Spleen (tissue), 11 donors: ENCODE data around the gene EP400. TPM values are rescaled to one million over a fixed set of nuclear protein-coding genes. Genes with fewer than 3 reads are reported as not detected.

Source experiments
- DNase-seq: peaks from one replicate; pipeline ENCODE4 v3.0.0-alpha.2; 2020
- H3K27ac ChIP-seq, 8 donors: fragments of 200-600 bp; sonication (generic) in 7 of 8; 1 replicate in 4 of 8; 2 replicates in 4 of 8; pipeline versions ENCODE4 v1.5.0 to v1.8.0; 2016 to 2021; ENCODE audit warnings: inconsistent platforms in 4 of 8, mild to moderate bottlenecking in 4 of 8, moderate library complexity in 1 of 8
- H3K27me3 ChIP-seq, 7 donors: fragments of 200-600 bp; sonication (generic) in 6 of 7; replicated peaks in 1 of 7; 1 replicate in 4 of 7; 2 replicates in 3 of 7; pipeline versions ENCODE4 v1.5.0 to v1.8.0; 2016 to 2021; ENCODE audit warnings: inconsistent platforms in 3 of 7, mild to moderate bottlenecking in 1 of 7
- H3K36me3 ChIP-seq, 6 donors: fragments of 200-600 bp; sonication (generic) in 5 of 6; 1 replicate in 4 of 6; 2 replicates in 2 of 6; pipeline versions ENCODE4 v1.5.0 to v1.8.0; 2016 to 2021; ENCODE audit warnings: inconsistent platforms in 2 of 6
- H3K4me1 ChIP-seq, 6 donors: fragments of 200-600 bp; sonication (generic) in 5 of 6; 1 replicate in 3 of 6; 2 replicates in 3 of 6; pipeline versions ENCODE4 v1.5.0 to v1.8.0; 2016 to 2021; ENCODE audit warnings: inconsistent platforms in 3 of 6
- H3K4me3 ChIP-seq, 8 donors: fragments of 200-600 bp; sonication (generic) in 7 of 8; 1 replicate in 4 of 8; 2 replicates in 4 of 8; pipeline versions ENCODE4 v1.5.0 to v1.8.0; 2016 to 2021; ENCODE audit warnings: inconsistent platforms in 4 of 8, mild to moderate bottlenecking in 4 of 8, moderate library complexity in 2 of 8
- H3K9me3 ChIP-seq, 8 donors: fragments of 200-600 bp; sonication (generic) in 7 of 8; 1 replicate in 4 of 8; 2 replicates in 4 of 8; pipeline versions ENCODE4 v1.5.0 to v1.8.0; 2016 to 2021; ENCODE audit warnings: inconsistent platforms in 4 of 8
- POLR2A ChIP-seq, 3 donors: fragments of 450-650 bp; IDR thresholded peaks; one replicate each; pipeline ENCODE4 v1.5.1; 2017; ENCODE audit warnings: antibody characterized with exemption in 3 of 3, mild to moderate bottlenecking in 1 of 3
- POLR2AphosphoS5 ChIP-seq, 3 donors: sonication (generic); formaldehyde crosslinking; IDR thresholded peaks; one replicate each; pipeline ENCODE4 v1.5.1; 2017; ENCODE audit warnings: antibody characterized with exemption in 3 of 3
- WGBS, 5 donors: extraction: QIAGEN DNeasy Blood & Tissue Kit in 3 of 5; methylation state at CpG; one replicate each; pipeline versions ENCODE4 v1.1.5 to v1.1.7; 2013 to 2018; 5-methylcytosine and 5-hydroxymethylcytosine counted together
- intact Hi-C: fragments of 100-400 bp; cut with DNase I; formaldehyde crosslinking; loops from one replicate; pipeline ENCODE4 v1.15.0; 2023; ENCODE audit warnings: low total_unique reads
- polyA plus RNA-seq, 3 donors: library from polyadenylated mRNA; stranded (reverse); fragments of 200-250 nt; gene quantifications; one replicate each; pipeline ENCODE4 v1.2.1, GENCODE V29; 2013
- total RNA-seq, 7 donors: library from RNA; depleted of rRNA in 3 of 7; stranded (reverse); fragments of >200 nt in 3 of 7; fragmentation: NEBNext Ultra II Directional in 4 of 7; extraction: Animal tissue kit (Norgen Biotek cat#: 25700) in 4 of 7; gene quantifications; one replicate each; pipeline versions ENCODE4 v1.1.0 to v1.2.1, GENCODE V29; 2016 to 2021
- TF ChIP-seq, protein P1 (sequence below), 11 experiments: fragments of 200-600 bp in 7 of 11; fragments of 450-650 bp in 4 of 11; sonication (generic) in 4 of 11; IDR thresholded peaks in 8 of 11; conservative IDR thresholded peaks in 3 of 11; 1 replicate in 7 of 11; 2 replicates in 4 of 11; pipeline versions ENCODE4 v1.4.0 to v1.8.0; 2016 to 2021; ENCODE audit warnings: antibody characterized with exemption in 11 of 11, inconsistent platforms in 4 of 11, mild to moderate bottlenecking in 1 of 11
- donor health status: healthy with polysubstance abuse.
- donor health status: DM: no; HTN: no; CAD: no; lungs with moderate emphysema.
- donor health status: DM: no; HTN: no; CAD: no.
- donor health status: Bipolar disorder and iron deficiency.
- donor health status: healthy.
- donor health status: DM: no; HTN: no; CAD: no.
- donor health status: DM: yes; HTN: yes; CAD: no.

The EP400 gene
- total and polyA plus RNA-seq, 10 donors = 11.8 to 70.2 (median 45.6) TPM

DNA sequence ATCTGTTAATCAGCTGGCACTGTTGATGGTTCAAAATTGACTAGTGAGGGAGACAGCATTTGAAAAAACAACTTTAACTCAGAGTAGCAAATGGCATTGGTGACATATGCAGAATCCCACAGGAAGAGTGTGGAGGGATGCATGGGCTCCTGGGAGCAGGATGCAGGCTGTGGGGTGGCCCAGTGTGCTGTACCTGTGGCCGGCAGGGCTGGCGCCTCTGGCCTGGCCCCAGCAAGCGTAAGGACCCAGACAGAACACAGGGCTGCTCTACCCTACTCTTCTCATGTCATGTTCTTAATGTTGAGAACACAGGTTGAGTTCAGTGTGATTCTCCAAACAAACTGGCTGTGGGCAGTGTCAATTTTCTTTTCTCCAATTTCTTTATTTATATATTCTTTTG lies 160.9 kb downstream of the EP400 start:
- Histone ChIP-seq H3K4me1 (no peaks in the 10 kb centered on the region), H3K9me3 (no peaks in the 10 kb centered on the region), H3K27me3 (no peaks in the 10 kb centered on the region), H3K27ac (no peak overlapping the region), H3K4me3 (no peak overlapping the region), H3K36me3 (peaks cover 0 to 91% (median 53%) of the 10 kb centered on the region in 6 donors)
- TF ChIP-seq POLR2A (IDR thresholded peaks at IDR 0.05) = no peak
- TF ChIP-seq POLR2AphosphoS5 (IDR thresholded peaks at IDR 0.05) = no peak
- TF ChIP-seq, protein P1, sequence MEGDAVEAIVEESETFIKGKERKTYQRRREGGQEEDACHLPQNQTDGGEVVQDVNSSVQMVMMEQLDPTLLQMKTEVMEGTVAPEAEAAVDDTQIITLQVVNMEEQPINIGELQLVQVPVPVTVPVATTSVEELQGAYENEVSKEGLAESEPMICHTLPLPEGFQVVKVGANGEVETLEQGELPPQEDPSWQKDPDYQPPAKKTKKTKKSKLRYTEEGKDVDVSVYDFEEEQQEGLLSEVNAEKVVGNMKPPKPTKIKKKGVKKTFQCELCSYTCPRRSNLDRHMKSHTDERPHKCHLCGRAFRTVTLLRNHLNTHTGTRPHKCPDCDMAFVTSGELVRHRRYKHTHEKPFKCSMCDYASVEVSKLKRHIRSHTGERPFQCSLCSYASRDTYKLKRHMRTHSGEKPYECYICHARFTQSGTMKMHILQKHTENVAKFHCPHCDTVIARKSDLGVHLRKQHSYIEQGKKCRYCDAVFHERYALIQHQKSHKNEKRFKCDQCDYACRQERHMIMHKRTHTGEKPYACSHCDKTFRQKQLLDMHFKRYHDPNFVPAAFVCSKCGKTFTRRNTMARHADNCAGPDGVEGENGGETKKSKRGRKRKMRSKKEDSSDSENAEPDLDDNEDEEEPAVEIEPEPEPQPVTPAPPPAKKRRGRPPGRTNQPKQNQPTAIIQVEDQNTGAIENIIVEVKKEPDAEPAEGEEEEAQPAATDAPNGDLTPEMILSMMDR (IDR thresholded peaks at IDR 0.05 in 8 of 11, conservative IDR thresholded peaks at IDR 0.05 in 3 of 11) = no peak
- WGBS, 5 donors = 77 to 100% (median 94%) methylated on average over 3 of the region's 3 CpGs
- no peak for DNase-seq
- intact Hi-C loops = no loop called here

DNA sequence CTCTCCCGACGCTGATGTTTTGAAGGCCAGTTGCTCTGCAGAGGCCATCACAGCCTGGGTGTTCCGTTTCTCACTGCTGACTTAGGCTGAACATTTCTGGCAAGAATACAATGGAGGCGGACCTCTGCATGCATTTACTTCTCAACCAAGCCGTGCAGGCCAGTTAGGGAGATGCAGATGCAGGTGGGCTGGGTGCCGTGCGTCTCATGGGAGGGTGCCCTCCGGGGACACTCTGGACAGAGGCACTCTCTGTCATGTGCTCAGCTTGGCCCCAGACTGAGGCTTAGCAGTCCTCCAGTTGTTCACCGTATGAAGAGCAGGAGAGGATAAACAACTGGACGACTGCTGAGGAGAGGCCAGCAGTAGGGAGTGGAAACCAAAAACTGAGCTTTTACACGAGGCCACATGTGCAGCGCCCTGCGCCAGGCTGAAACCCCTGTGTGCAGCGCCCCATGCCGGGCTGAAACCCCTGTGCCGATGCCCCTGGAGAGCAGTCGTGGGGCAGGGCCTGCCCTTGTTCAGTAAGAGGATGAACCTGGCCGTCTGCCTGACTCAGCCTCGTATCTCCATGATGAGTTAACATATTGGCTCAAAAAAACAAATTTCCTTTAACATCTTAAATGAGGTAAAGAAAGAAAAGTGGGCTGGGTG lies 162.0 kb downstream of the EP400 start:
- WGBS, 5 donors = 89 to 95% (median 94%) methylated on average over 18 to 19 of the region's 19 CpGs
- intact Hi-C loops = no loop called here
- H3K27ac ChIP-seq = no peak overlapping the region
- TF ChIP-seq, protein P1 (IDR thresholded peaks at IDR 0.05 in 8 of 11, conservative IDR thresholded peaks at IDR 0.05 in 3 of 11) = no peak
- TF ChIP-seq POLR2A (IDR thresholded peaks at IDR 0.05) (no peak), POLR2AphosphoS5 (IDR thresholded peaks at IDR 0.05) (no peak)
- no peaks in the 10 kb centered on the region for H3K4me1 ChIP-seq
- H3K36me3 ChIP-seq = peaks cover 0 to 97% (median 58%) of the 10 kb centered on the region in 6 donors
- H3K4me3 ChIP-seq = no peak overlapping the region
- H3K9me3 ChIP-seq = no peaks in the 10 kb centered on the region
- no peaks in the 10 kb centered on the region for H3K27me3 ChIP-seq
- DNase-seq = no peak

DNA sequence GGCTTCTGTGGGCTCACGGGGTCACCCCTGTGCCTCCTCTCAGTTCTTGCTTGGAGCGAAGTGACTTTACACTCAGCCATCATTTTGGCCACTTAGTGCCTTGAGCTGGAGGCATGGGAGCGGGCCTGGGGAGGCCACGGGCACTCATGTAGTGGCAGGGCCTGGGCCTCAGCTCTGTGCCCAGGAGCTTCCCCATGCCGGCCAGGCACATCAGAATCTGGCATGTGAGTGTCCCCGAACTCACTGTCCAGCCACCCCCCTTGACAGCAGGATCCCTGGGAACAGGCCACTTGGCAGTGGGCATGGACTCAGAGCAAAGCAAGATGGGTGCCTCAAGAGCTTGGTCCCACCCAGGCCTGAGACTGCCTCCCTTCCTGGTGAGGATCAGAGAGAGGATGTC lies 164.9 kb downstream of the EP400 start:
- intact Hi-C loops = no loop called here
- H3K9me3 ChIP-seq = no peaks in the 10 kb centered on the region
- H3K27me3 ChIP-seq = no peaks in the 10 kb centered on the region
- WGBS, 5 donors = 94 to 98% (median 97%) methylated on average over 5 to 6 of the region's 6 CpGs
- no peak for DNase-seq
- H3K27ac ChIP-seq = no peak overlapping the region
- peaks cover 0 to 97% (median 64%) of the 10 kb centered on the region in 6 donors for H3K36me3 ChIP-seq
- TF ChIP-seq POLR2AphosphoS5 (IDR thresholded peaks at IDR 0.05) = no peak
- TF ChIP-seq, protein P1 (IDR thresholded peaks at IDR 0.05 in 8 of 11, conservative IDR thresholded peaks at IDR 0.05 in 3 of 11) = no peak
- no peak for TF ChIP-seq POLR2A (IDR thresholded peaks at IDR 0.05)
- H3K4me1 ChIP-seq = no peaks in the 10 kb centered on the region
- H3K4me3 ChIP-seq = no peak overlapping the region

DNA sequence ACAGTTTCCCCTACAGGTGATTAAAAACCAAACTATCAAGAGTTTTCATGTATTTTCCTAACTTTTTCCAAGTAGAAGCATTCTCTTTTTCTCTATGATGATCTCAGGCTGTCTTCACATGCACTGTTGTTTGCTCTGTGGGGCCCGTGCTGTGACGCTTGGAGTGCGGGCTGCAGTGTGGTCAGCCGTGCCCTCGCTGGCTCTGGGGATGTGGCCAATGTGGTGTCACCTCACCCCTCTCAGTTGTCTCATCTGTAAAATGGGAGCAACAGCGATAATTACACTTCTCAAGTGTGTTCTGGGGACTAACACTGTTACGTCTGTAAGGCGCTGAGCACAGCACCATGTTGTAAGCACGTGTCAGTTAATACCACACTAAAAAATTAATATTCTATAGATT lies 165.8 kb downstream of the EP400 start:
- no peak for DNase-seq
- intact Hi-C loops = no loop called here
- no peaks in the 10 kb centered on the region for H3K27me3 ChIP-seq
- H3K27ac ChIP-seq = no peak overlapping the region
- H3K4me1 ChIP-seq = no peaks in the 10 kb centered on the region
- TF ChIP-seq POLR2AphosphoS5 (IDR thresholded peaks at IDR 0.05) (no peak), POLR2A (IDR thresholded peaks at IDR 0.05) (no peak)
- TF ChIP-seq, protein P1 (IDR thresholded peaks at IDR 0.05 in 8 of 11, conservative IDR thresholded peaks at IDR 0.05 in 3 of 11) = no peak
- H3K36me3 ChIP-seq = peaks cover 0 to 97% (median 63%) of the 10 kb centered on the region in 6 donors
- 91 to 96% (median 93%) methylated on average over 9 of the region's 9 CpGs for WGBS, 5 donors
- H3K9me3 ChIP-seq = no peaks in the 10 kb centered on the region
- H3K4me3 ChIP-seq = no peak overlapping the region
